Thyroid gland (tissue), 4 donors: Measurements from ENCODE around the gene MRPS5.

ENCODE experiments used
- CTCF ChIP-seq, 6 experiments: fragments of 200-600 bp in 3 of 6; fragments of 450-650 bp in 3 of 6; sonication (generic) in 3 of 6; IDR thresholded peaks; one replicate each; pipeline ENCODE4 v1.5.1; 2016 to 2019; ENCODE audit warnings: antibody characterized with exemption in 6 of 6, mild to moderate bottlenecking in 2 of 6, inconsistent platforms in 1 of 6, moderate library complexity in 1 of 6
- POLR2A ChIP-seq, 2 donors: fragments of 450-650 bp; IDR thresholded peaks; one replicate each; pipeline ENCODE4 v1.6.1; 2017; ENCODE audit warnings: antibody characterized with exemption in 2 of 2, mild to moderate bottlenecking in 2 of 2, moderate library complexity in 1 of 2

DNA sequence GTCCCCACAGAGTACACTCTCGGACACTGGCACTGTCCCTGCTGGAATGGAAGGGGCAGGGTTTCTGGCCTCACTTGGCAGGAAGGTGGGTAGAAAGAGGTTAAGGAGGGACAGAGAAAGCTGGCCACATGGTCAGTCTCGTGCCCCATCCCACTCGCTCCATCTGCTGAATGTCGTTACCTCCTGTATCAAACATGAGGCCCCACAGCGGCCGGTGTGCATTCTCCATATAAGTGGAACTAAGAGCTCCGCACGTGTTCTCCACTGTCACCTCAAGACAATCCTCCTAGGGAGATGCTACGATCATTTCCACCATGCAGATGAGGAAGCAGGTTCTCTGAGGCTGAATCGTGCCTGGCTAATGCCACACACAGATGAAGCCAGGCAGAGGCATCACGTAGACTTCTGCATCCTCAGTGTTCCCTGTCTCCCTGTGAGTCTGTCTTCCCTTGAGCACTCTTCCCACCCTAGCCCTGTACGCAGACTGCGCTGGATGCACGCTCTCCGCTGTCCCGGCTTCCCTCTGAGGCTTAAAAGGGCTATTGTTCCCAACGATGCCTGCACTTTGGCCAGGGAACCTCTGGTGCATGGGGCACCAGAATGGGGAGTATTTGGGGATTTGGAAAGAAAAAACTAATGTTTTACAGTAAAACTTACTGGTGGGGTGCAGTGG, 61.0 kb downstream of the MRPS5 start:
- no peak for TF ChIP-seq CTCF (IDR thresholded peaks at IDR 0.05)
- no peak for TF ChIP-seq POLR2A (IDR thresholded peaks at IDR 0.05)
